ENCODE measurements around the gene ZNF554. TPM values are rescaled to one million over a fixed set of nuclear protein-coding genes. Genes with fewer than 3 reads are reported as not detected.
A peak's percentile ranks its signal among the peaks of the same experiment; 100 is the strongest.

ZNF554 gene
- total RNA-seq, 1 experiment from 2014 or later, result 5.9 TPM

- Histone ChIP-seq H2BK15ac (ENCODE audit: low read depth, low read length) (no peak within 1 kb of the TSS), H3K27me3 (ENCODE audit: insufficient read depth, low read length) (no peaks in the 10 kb centered on the region), H2BK12ac (ENCODE audit: insufficient read length, low read depth, low read length) (no peak within 1 kb of the TSS), H4K20me1 (ENCODE audit: control insufficient read depth, insufficient read depth, insufficient read length) (no peaks in the 10 kb centered on the region), H2BK20ac (ENCODE audit: low read depth, low read length, poor library complexity, severe bottlenecking) (no peak within 1 kb of the TSS), H2AFZ (ENCODE audit: low read length) (no peak within 1 kb of the TSS), H3K18ac (ENCODE audit: insufficient read length, low read depth, low read length) (peak within 1 kb of the TSS; percentile 61), H3K56ac (ENCODE audit: insufficient read length, low read depth, low read length) (no peak within 1 kb of the TSS), H3K4me2 (ENCODE audit: insufficient read depth, insufficient read length, low read length) (peak within 1 kb of the TSS; percentile 93), H4K5ac (ENCODE audit: insufficient read length, low read depth, low read length) (no peak within 1 kb of the TSS), H3K23me2 (ENCODE audit: insufficient read length, low read depth, low read length, poor library complexity, severe bottlenecking) (peaks cover 11% of the 10 kb centered on the region), H3K4me1 (ENCODE audit: insufficient read depth, low read length) (no peaks in the 10 kb centered on the region), H3K27ac (ENCODE audit: insufficient read length, low read depth, low read length) (no peak within 1 kb of the TSS), H4K8ac (replicated peaks; ENCODE audit: insufficient read length, low read depth, low read length) (no peak within 1 kb of the TSS), H3K79me1 (ENCODE audit: insufficient read depth, low read depth, low read length, poor library complexity, severe bottlenecking) (peaks cover 13% of the 10 kb centered on the region), H2AK5ac (ENCODE audit: insufficient read length, low read length) (no peak within 1 kb of the TSS), H3K23ac (ENCODE audit: insufficient read length, low read depth, low read length) (no peak within 1 kb of the TSS), H3T11ph (ENCODE audit: low read length) (no peak within 1 kb of the TSS), H3K14ac (ENCODE audit: insufficient read depth, low read length) (peak within 1 kb of the TSS; percentile 88), H2BK120ac (ENCODE audit: low read depth, low read length, poor library complexity, severe bottlenecking) (no peak within 1 kb of the TSS), H3K9ac (ENCODE audit: extremely low read depth, insufficient read length, low read length) (peak within 1 kb of the TSS; percentile 89), H3K79me2 (ENCODE audit: insufficient read depth, low read length) (peaks cover 37% of the 10 kb centered on the region), H4K91ac (ENCODE audit: insufficient read length, low read depth, low read length) (no peak within 1 kb of the TSS), H2BK5ac (ENCODE audit: insufficient read length, low read length) (no peak within 1 kb of the TSS), H3K9me3 (ENCODE audit: control insufficient read depth, low read depth, low read length) (no peaks in the 10 kb centered on the region), H3K4ac (ENCODE audit: low read depth, low read length) (no peak within 1 kb of the TSS)
- H3K9me3 Mint-ChIP-seq, result peaks cover 0 to 4% of the 10 kb centered on the region in 2 experiments; a peak in 1 of 5 replicates
- peaks cover 14 to 32% of the 10 kb centered on the region in 2 experiments for H3K4me1 Mint-ChIP-seq
- DNase-seq, result peak; percentile 99
- H3K36me3 Mint-ChIP-seq (ENCODE audit: insufficient read depth in 1 of 3, low read depth in 3 of 3), result peaks cover 17 to 41% (median 37%) of the 10 kb centered on the region in 3 experiments
- TF ChIP-seq CTCF (conservative IDR thresholded peaks at IDR 0.05), result no peak
- WGBS (ENCODE audit: extremely low coverage, insufficient read length, low lambda C conversion rate), result no CpG with 5 or more reads among the region's 78 CpGs
- H3K4me3 Mint-ChIP-seq, result peak within 1 kb of the TSS; percentile 85 to 95
- no peaks in the 10 kb centered on the region; the same call in 1 of the 2 replicates for H3K27me3 Mint-ChIP-seq (ENCODE audit: low read depth)
- H3K27ac Mint-ChIP-seq, result peak within 1 kb of the TSS; percentile 28 to 94 (median 91); a peak in 5 of 7 replicates
These were observed 34.2 kb upstream of the ZNF554 start, which contains the start of gene THOP1 for GRCh38 chr19:2785244-2785997. Gene THOP1 (plus strand): TSS chr19:2785503. CDS start chr19:2785663, 160 bp downstream.
